Panc1 (cell line): ENCODE data around the gene SLC39A12. TPM values are rescaled to one million over a fixed set of nuclear protein-coding genes. Genes with fewer than 3 reads are reported as not detected.

Source experiments
- ATAC-seq: fragments of 200-7000 bp; cut with Tn5 transposase; 2 replicates; pipeline ENCODE4 v1.9.1; 2020; ENCODE audit warnings: mild to moderate bottlenecking, moderate library complexity
- BruUV-seq: library from RNA; stranded (reverse); fragments of 400-500 nt; replicated peaks from 2 replicates; lab custom pipeline; 2021; lab: Mats Ljungman, UMichigan
- CTCF ChIA-PET: fragments of 300-600 bp; sonication (Branson Sonifier 250); formaldehyde crosslinking; loops from one replicate; lab custom pipeline; 2022; ENCODE audit warnings: antibody characterized with exemption; lab: Charles Lee
- POLR2A ChIA-PET: fragments of 300-600 bp; sonication (Branson Sonifier 250); formaldehyde crosslinking; loops from one replicate; lab custom pipeline; 2022; ENCODE audit warnings: antibody characterized with exemption; lab: Charles Lee
- DNase-seq: peaks from one replicate; pipeline ENCODE4 v3.0.0-alpha.2; 2010; ENCODE audit warnings: low read depth, low spot score
- H3K27ac ChIP-seq: 2 replicates; pipeline ENCODE4 v1.5.1; 2011; ENCODE audit warnings: mild to moderate bottlenecking, low read length, inconsistent platforms
- H3K27me3 ChIP-seq: fragments of 200-500 bp; sonication (Bioruptor generic); 2 replicates; pipeline ENCODE4 v1.6.0; 2014; ENCODE audit warnings: low read length, inconsistent platforms; ENCODE audit not compliant: control insufficient read depth, insufficient read depth
- H3K36me3 ChIP-seq: fragments of 200-500 bp; sonication (Bioruptor generic); 2 replicates; pipeline ENCODE4 v1.5.1; 2014; ENCODE audit warnings: inconsistent platforms, mild to moderate bottlenecking, low read length, moderate library complexity; ENCODE audit not compliant: control insufficient read depth, insufficient read depth
- H3K4me1 ChIP-seq: 2 replicates; pipeline ENCODE4 v1.5.1; 2011; ENCODE audit warnings: inconsistent platforms, mild to moderate bottlenecking, low read length, moderate library complexity; ENCODE audit not compliant: control insufficient read depth, insufficient read depth
- H3K4me3 ChIP-seq, 2 experiments: 2 replicates each; pipeline ENCODE4 v1.5.1; 2011 to 2012; ENCODE audit warnings: low read depth in 2 of 2, low read length in 2 of 2, mild to moderate bottlenecking in 2 of 2, inconsistent platforms in 1 of 2, moderate library complexity in 1 of 2
- H3K9me3 ChIP-seq: fragments of 200-500 bp; sonication (Bioruptor generic); 2 replicates; pipeline ENCODE4 v1.5.1; 2014; ENCODE audit warnings: low read depth, mild to moderate bottlenecking, inconsistent platforms, low read length, moderate library complexity; ENCODE audit not compliant: control insufficient read depth, insufficient read depth
- POLR2AphosphoS5 ChIP-seq: IDR thresholded peaks from 2 replicates; pipeline ENCODE4 v1.6.1; 2012; ENCODE audit warnings: mild to moderate bottlenecking, low read depth, low read length, moderate library complexity
- SIN3A ChIP-seq: IDR thresholded peaks from 2 replicates; pipeline ENCODE4 v1.6.1; 2012; ENCODE audit warnings: low read depth, mild to moderate bottlenecking, low read length, moderate library complexity, borderline replicate concordance; ENCODE audit not compliant: insufficient read depth
- TCF7L2 ChIP-seq: IDR thresholded peaks from 2 replicates; pipeline ENCODE4 v1.6.1; 2011; ENCODE audit warnings: mild to moderate bottlenecking, low read depth, low read length, inconsistent platforms
- in situ Hi-C: cut with HindIII; loops from 2 replicates; pipeline ENCODE4 v1.10.0; 2016; ENCODE audit warnings: low sequenced_read_pairs, low pct_unique_long_range_greater_than_20kb
- intact Hi-C: fragments of 100-400 bp; cut with micrococcal nuclease; formaldehyde crosslinking; loops from one replicate; pipeline ENCODE4 v1.10.0; 2022; ENCODE audit not compliant: unreplicated experiment
- total RNA-seq: library from RNA; stranded (reverse); gene quantifications from one replicate; pipeline ENCODE4 v1.2.1, GENCODE V29; 2021; ENCODE audit not compliant: unreplicated experiment
- TF ChIP-seq, protein P1 (sequence below): fragments of 450-650 bp; IDR thresholded peaks from 2 replicates; pipeline ENCODE4 v1.5.1; 2017; ENCODE audit warnings: mild to moderate bottlenecking
- TF ChIP-seq, protein P2 (sequence below), 2 experiments: IDR thresholded peaks; 2 replicates each; pipeline ENCODE4 v1.6.1; 2011 to 2012; ENCODE audit warnings: low read depth in 2 of 2, control low read depth in 1 of 2, low read length in 1 of 2, mild to moderate bottlenecking in 1 of 2, moderate library complexity in 1 of 2; ENCODE audit not compliant: insufficient read depth in 1 of 2

Gene SLC39A12
- total RNA-seq, 1 experiment from 2014 or later: not detected

DNA sequence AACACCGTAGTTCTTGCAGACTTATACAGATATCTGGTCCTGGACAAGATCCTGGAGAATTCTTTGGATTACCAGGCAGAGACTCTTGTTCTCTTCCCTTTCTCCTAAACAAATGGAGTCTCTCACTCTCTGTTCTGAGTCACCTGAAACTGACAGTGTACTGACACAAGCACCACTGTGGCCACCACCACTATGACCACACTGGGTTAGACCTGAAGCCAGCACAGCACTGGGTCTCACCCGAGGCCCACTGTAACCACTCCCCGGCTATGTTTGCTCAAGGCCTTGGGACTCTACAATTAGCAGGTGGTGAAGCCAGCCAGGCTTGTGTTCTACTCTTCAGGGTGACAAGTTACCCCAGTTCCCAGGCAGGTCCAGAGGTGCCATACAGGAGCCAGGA lies 22.8 kb downstream of the SLC39A12 start:
- TF ChIP-seq TCF7L2: no peak
- TF ChIP-seq, protein P1, sequence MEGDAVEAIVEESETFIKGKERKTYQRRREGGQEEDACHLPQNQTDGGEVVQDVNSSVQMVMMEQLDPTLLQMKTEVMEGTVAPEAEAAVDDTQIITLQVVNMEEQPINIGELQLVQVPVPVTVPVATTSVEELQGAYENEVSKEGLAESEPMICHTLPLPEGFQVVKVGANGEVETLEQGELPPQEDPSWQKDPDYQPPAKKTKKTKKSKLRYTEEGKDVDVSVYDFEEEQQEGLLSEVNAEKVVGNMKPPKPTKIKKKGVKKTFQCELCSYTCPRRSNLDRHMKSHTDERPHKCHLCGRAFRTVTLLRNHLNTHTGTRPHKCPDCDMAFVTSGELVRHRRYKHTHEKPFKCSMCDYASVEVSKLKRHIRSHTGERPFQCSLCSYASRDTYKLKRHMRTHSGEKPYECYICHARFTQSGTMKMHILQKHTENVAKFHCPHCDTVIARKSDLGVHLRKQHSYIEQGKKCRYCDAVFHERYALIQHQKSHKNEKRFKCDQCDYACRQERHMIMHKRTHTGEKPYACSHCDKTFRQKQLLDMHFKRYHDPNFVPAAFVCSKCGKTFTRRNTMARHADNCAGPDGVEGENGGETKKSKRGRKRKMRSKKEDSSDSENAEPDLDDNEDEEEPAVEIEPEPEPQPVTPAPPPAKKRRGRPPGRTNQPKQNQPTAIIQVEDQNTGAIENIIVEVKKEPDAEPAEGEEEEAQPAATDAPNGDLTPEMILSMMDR: no peak
- no peak for TF ChIP-seq POLR2AphosphoS5
- no peak for TF ChIP-seq SIN3A
- TF ChIP-seq, protein P2, sequence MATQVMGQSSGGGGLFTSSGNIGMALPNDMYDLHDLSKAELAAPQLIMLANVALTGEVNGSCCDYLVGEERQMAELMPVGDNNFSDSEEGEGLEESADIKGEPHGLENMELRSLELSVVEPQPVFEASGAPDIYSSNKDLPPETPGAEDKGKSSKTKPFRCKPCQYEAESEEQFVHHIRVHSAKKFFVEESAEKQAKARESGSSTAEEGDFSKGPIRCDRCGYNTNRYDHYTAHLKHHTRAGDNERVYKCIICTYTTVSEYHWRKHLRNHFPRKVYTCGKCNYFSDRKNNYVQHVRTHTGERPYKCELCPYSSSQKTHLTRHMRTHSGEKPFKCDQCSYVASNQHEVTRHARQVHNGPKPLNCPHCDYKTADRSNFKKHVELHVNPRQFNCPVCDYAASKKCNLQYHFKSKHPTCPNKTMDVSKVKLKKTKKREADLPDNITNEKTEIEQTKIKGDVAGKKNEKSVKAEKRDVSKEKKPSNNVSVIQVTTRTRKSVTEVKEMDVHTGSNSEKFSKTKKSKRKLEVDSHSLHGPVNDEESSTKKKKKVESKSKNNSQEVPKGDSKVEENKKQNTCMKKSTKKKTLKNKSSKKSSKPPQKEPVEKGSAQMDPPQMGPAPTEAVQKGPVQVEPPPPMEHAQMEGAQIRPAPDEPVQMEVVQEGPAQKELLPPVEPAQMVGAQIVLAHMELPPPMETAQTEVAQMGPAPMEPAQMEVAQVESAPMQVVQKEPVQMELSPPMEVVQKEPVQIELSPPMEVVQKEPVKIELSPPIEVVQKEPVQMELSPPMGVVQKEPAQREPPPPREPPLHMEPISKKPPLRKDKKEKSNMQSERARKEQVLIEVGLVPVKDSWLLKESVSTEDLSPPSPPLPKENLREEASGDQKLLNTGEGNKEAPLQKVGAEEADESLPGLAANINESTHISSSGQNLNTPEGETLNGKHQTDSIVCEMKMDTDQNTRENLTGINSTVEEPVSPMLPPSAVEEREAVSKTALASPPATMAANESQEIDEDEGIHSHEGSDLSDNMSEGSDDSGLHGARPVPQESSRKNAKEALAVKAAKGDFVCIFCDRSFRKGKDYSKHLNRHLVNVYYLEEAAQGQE (IDR thresholded peaks at IDR 0.05; ENCODE audit: insufficient read depth in 1 of 2, low read depth in 2 of 2, low read length in 1 of 2): no peak
- H3K4me3 ChIP-seq: no peak overlapping the region
- H3K27ac ChIP-seq: no peak overlapping the region
- intact Hi-C loops (no loop called here), in situ Hi-C loops (no loop called here)
- no peaks in the 10 kb centered on the region for H3K4me1 ChIP-seq
- no TSS peak for BruUV-seq
- H3K27me3 ChIP-seq: no peaks in the 10 kb centered on the region
- ATAC-seq: no peak
- ChIA-PET POLR2A (no interaction called here), CTCF (no interaction called here)
- DNase-seq: no peak
- H3K36me3 ChIP-seq: no peaks in the 10 kb centered on the region
- H3K9me3 ChIP-seq: no peaks in the 10 kb centered on the region

DNA sequence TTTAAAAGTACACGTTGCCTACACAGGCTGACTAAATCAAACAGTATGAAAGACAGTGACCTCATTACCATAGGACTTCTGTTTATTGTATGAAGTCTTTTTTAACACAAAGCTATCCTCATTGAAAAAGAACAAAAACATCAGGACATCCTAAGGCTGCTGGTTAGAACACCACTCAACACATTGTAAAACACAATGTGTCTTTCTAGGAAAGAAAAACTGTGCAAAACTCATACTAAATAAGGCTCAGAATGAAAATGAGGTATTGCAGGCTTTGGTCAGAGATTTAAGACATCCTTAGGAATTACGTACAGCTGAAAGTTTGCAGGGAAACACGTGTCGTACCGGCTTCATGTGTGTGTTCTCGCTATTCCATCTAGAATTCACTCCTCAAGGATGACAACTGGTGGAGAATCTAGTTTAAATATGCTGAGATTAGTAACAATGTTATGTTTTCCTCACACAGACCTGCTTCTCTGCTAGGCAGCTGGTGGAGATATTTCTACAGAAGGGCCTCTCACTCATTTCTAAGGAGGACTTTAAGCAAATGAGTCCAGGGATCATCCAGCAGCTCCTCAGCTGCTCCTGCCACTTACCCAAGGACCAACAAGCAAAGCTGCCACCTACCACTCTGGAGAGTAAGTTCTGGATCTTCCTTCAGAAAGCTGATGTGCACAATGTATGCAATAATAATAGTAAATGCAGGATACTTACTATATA lies 29.3 kb downstream of the SLC39A12 start:
- H3K9me3 ChIP-seq: no peaks in the 10 kb centered on the region
- H3K4me3 ChIP-seq: no peak overlapping the region
- DNase-seq: no peak
- ChIA-PET CTCF (no interaction called here), POLR2A (no interaction called here)
- no peaks in the 10 kb centered on the region for H3K4me1 ChIP-seq
- in situ Hi-C loops (no loop called here), intact Hi-C loops (no loop called here)
- no peaks in the 10 kb centered on the region for H3K27me3 ChIP-seq
- BruUV-seq: no TSS peak
- TF ChIP-seq POLR2AphosphoS5: no peak
- TF ChIP-seq TCF7L2: no peak
- no peak for TF ChIP-seq SIN3A
- TF ChIP-seq, protein P2 (IDR thresholded peaks at IDR 0.05; ENCODE audit: insufficient read depth in 1 of 2, low read depth in 2 of 2, low read length in 1 of 2): no peak
- TF ChIP-seq, protein P1: no peak
- no peak overlapping the region for H3K27ac ChIP-seq
- H3K36me3 ChIP-seq: no peaks in the 10 kb centered on the region
- ATAC-seq: no peak
